ENCODE results near the gene CTSH.
"Not testable (repeated sequence)": the region's sequence is repeated elsewhere in the genome, so short reads cannot be mapped to it uniquely, and the experiment has no call there.

Gene CTSH

DNA sequence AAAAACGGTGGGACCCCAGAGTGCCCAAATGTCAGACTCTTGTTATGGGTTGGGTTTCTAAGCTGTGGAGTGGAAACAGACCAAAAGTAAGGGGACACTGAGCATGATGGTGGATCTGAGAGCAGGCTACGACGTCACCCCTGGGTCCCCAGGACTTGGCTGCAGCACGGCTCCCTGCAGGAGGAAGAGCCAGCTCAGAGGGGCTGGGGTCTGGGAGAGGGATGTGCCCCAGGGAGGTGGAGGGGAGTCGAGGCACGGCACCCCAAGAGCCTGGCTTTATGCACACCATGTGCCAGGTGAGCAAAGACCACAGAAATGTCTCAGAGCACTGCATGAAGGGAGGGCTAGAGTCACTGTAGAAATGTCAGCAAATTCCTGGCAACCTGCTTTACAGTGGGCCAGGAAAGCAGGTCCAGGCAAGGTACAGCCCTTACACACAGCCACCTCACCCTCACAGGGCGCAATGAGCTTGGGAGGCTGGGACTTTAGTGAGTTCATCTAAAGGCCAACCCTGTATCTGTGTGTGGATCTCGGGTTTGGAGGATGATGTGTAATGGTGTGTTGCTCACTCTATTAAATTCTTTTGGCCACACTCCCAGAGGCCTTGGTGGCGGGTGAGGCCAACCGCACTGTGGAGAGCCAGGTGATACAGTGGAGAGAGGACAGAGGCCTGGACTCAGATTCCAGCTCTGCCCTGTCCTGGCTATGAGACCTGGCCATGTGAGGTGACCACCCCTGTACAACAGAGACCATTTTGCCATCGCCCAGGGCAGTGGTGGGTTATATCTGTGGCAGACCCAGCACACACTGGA is 14.1 kb downstream of the CTSH start:
- DNase-seq (ENCODE audit: low spot score), result no peak
- TF ChIP-seq, protein P1, sequence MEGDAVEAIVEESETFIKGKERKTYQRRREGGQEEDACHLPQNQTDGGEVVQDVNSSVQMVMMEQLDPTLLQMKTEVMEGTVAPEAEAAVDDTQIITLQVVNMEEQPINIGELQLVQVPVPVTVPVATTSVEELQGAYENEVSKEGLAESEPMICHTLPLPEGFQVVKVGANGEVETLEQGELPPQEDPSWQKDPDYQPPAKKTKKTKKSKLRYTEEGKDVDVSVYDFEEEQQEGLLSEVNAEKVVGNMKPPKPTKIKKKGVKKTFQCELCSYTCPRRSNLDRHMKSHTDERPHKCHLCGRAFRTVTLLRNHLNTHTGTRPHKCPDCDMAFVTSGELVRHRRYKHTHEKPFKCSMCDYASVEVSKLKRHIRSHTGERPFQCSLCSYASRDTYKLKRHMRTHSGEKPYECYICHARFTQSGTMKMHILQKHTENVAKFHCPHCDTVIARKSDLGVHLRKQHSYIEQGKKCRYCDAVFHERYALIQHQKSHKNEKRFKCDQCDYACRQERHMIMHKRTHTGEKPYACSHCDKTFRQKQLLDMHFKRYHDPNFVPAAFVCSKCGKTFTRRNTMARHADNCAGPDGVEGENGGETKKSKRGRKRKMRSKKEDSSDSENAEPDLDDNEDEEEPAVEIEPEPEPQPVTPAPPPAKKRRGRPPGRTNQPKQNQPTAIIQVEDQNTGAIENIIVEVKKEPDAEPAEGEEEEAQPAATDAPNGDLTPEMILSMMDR (IDR thresholded peaks at IDR 0.05; ENCODE audit: extremely low read depth, missing control alignments), result no peak

DNA sequence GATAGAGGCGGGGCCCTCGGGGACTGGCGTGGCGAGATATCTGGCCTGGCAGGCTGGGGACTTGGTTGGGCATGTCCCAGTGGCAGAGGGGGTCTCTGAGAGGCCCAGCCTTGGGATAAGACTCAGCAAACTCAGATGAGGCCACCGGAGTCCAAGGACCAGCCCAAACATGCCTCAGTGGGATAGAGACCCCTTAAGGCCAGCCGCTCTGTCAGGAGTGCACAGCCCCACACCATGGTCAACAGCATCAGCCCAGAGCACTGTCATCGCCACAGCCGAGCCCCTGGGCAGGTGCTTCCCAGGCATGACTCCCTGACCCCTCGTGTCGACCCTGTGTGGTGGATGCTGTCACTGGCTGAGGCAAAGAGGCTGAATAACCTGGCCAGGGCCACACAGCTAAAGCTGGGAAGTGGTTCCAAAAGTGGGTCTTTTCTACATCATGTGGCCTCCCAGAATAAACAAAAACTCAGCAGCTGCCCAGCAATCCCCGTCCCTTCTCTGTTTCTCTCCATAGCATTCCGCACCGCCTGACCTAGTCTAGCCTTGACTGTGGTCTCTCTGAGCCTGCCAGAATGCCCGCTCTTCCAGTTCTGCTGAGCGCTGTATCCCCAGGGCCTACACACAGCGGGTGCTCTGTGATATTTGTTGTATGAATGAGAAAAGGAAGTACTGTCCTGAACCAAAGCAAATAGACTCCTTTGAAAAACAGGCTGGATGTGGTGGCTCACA is 15.1 kb downstream of the CTSH start:
- DNase-seq (ENCODE audit: low spot score), result no peak
- TF ChIP-seq, protein P1 (IDR thresholded peaks at IDR 0.05; ENCODE audit: extremely low read depth, missing control alignments), result no peak

DNA sequence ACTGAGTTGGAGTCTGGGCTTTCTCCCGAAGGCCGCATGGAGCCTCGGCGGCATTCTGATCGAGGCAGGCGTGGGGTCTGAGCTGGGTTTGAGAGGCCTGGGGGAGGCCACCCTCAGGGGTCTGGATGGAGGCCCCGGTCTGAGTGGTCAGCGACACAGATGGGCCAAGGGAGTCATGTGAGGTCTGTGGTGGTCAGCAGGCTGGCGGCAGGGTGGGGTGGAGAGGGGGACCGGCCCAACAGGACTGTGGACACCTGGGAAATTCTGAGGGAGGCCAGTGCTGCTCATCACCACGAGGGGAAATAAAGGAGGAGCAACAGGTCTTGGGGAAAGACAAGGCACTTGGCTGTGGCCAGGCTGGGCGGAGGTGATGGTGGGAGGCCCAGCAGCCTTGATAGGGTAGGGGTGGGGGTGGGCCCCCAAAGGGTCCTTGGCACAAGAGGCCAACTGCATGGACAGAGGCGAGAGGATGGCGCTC is 16.2 kb downstream of the CTSH start:
- TF ChIP-seq, protein P1 (IDR thresholded peaks at IDR 0.05; ENCODE audit: extremely low read depth, missing control alignments), result no peak
- no peak for DNase-seq (ENCODE audit: low spot score)

DNA sequence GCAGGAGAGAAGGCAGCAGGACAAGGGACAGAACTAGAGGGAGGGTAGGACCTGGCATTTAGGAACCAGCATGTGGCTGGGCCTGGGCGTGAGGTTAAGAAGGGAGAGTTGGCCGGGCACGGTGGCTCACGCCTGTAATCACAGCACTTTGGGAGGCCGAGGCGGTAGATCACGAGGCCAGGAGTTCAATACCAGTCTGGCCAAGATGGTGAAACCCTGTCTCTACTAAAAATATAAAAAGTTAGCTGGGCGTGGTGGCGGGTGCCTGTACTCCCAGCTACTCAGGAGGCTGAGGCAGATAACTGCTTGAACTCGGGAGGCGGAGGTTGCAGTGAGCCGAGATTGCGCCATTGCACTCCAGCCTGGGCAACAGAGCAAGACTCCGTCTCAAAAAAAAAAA is 16.7 kb downstream of the CTSH start:
- not testable (repeated sequence) for DNase-seq (ENCODE audit: low spot score)

DNA sequence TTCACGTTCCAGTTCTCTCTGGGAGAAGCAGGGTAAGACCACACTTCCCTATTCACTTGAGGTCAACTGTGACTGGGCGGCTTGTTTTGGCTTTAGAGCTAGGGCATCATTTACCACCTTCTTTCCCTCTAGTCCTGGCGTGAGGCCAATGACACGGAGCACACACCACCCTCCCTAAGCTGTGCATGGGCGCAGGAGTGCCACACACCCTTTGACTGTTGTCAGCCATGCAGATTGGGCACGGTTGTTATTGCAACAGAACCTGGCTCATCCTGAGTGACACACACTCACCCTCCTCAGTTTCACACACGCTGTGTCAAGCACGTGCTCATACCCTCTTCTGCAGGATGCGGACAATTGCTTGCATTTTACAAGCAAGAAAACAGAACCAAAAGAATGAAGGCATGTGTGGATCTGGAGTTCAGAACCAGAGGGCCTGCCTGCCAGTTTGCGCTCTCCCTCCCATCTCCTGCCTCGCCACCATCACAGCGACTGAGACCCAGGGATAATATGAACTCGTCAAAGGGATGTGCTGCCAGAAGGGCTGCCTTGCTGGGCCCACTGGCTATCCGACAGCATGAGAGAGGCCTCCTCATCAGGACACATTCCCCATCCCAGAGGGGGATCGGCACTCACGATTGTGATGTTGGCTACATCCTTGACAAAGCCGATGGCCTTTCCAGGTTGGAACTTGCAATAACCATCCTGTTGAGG is 17.6 kb downstream of the CTSH start:
- TF ChIP-seq, protein P1 (IDR thresholded peaks at IDR 0.05; ENCODE audit: extremely low read depth, missing control alignments), result no peak
- no peak for DNase-seq (ENCODE audit: low spot score)

DNA sequence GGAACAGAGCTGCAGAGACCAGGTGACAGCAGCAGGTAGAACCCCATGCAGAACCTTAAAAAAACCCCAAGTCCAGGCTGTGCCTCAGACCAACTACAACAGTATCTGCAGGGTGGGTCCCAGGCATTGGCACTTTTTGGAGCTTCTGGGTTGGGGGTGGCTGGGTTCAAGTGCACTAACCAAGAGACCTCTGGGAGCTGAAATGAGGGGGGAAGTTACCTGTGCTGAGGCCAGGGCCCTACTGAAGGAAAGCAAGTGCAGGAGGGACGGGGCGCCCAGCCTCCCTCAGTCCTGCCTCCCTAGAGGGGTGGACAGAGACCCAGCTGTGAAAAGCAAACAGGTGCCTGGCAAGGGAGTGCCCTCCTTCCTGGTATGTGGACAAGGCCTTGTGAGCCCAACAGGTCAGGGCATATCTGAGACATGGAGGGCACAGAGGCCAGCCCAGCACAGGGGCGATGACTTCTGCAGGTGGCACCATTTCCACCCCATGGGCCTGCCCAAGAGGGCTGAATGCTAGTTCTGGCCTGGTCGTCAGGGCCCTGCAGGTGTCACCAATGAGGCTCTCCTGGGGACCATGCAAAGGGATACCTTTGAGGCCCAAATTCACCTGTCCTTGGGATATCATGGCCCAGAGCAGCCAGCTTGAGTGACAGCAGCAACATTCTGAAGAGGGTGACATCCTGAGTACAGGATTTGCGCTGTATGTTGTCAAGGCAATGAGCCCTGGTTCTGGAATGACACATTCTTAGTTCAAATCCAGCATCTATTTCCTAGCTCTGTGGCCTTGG is 18.7 kb downstream of the CTSH start:
- DNase-seq (ENCODE audit: low spot score), result no peak
- TF ChIP-seq, protein P1 (IDR thresholded peaks at IDR 0.05; ENCODE audit: extremely low read depth, missing control alignments), result no peak

DNA sequence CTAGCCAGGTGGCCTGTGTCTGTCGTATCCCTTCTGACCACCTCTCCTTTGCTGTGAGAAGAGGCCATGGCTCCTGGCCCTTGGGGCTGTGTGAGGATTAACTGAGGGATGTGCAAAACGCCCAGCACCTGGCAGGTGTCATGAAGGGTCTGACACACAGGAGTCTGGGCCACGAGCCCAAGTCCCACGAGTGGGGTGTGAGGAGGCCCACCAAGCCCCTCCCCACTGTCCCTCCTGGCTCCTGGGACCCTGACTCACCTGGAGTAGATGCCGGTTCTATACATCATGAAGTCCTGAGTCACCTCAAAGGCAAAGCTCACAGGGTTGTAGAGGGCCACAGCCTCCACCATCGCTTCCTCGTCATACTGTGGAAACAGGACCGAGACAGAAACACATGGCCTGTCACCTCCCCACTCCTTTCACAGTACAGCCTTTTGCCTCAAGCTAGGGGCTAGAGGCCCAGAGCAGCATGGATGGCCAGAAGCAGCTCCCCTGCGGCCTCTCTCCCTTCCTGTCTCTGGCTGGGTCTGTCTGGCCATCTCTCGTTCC is 19.7 kb downstream of the CTSH start:
- no peak for DNase-seq (ENCODE audit: low spot score)
- TF ChIP-seq, protein P1 (IDR thresholded peaks at IDR 0.05; ENCODE audit: extremely low read depth, missing control alignments), result no peak

Data from GM20000 (cell line).